ENCODE results near the gene CD40.

Gene CD40

GRCh38 chr20:46123482-46124245 is 5.5 kb downstream of the CD40 start:
- DNase-seq = no peak

- no peak for DNase-seq
Observed at GRCh38 chr20:46126440-46127056, 8.4 kb downstream of the CD40 start.

GRCh38 chr20:46127396-46128010 is 9.4 kb downstream of the CD40 start:
- no peak for DNase-seq

DNA sequence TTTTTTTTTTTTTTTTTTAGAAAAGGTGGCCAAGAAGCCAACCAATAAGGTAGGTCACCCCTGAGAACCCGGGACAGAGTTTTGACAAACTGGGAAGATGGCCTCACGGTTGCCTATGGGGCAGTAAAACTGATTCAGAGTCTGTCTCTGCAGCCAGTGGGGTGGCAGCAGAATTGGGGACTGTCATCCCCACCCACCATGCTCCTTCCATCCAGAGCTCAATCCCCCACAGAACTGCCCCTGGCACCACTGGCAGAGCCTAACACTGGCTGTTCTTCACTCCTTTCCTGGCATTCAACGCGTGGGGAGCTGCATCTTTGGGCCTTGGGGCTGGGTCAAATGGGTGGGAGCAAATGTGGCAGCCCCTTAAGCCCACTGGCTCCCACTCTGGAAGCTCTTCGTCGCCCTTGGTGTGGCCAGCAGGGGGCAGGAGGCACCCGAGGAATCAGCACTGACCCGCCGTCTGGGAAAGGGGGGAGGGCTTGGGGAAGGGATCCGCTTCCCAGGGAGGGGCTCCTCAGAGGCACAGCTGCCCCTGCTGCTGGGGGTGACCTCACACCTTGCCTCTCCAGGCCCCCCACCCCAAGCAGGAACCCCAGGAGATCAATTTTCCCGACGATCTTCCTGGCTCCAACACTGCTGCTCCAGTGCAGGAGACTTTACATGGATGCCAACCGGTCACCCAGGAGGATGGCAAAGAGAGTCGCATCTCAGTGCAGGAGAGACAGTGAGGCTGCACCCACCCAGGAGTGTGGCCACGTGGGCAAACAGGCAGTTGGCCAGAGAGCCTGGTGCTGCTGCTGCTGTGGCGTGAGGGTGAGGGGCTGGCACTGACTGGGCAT is 10.4 kb downstream of the CD40 start:
- peak in 2 of 3 donors; percentile 45 to 58 for DNase-seq

GRCh38 chr20:46129955-46130481 is 11.9 kb downstream of the CD40 start:
- DNase-seq = no peak

DNA sequence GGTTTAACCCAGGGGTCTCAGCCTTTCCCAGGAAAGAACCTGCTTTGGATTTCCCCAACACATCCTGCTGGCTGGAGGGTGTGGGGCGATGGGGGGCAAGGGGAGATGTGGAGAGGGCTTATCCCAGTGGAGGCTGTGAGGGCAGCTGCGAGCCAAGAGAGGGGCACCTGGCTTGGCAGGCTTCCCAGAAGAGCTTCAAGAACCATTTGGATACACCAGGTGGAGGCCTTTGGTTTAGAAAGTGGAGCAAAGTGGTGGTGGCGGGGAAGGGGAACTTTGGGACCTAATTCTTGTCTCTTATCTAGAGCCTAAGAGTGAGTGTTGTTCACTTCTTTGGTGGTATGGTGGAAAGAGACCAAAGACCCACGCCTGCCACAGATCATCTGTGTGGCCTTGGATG is 12.4 kb downstream of the CD40 start:
- DNase-seq = peak in 2 of 3 donors; percentile 40 to 43

DNA sequence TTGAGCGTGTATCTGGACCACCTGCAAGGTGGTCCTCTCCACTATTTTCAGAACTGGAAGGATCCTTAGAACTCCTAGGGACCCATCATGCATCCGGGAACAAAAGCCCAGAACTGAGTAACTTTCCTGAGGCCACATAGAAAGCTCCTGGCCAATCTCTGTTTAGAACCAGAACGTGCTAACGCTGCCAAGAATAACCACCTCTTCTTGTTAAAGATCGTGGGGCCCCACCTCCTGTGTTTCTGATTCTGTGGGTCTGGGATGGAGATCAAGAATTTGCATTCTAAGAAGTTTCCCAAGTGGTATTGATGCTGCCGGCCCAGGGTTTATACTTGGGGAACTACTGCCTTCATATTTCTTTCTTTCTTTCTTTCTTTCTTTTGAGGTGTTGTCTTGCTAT is 13.3 kb downstream of the CD40 start:
- DNase-seq = peak in 1 of 3 donors; percentile 29

- peak; percentile 82 to 90 (median 84) for DNase-seq
Observed at GRCh38 chr20:46132705-46133120, 14.6 kb downstream of the CD40 start.

DNA sequence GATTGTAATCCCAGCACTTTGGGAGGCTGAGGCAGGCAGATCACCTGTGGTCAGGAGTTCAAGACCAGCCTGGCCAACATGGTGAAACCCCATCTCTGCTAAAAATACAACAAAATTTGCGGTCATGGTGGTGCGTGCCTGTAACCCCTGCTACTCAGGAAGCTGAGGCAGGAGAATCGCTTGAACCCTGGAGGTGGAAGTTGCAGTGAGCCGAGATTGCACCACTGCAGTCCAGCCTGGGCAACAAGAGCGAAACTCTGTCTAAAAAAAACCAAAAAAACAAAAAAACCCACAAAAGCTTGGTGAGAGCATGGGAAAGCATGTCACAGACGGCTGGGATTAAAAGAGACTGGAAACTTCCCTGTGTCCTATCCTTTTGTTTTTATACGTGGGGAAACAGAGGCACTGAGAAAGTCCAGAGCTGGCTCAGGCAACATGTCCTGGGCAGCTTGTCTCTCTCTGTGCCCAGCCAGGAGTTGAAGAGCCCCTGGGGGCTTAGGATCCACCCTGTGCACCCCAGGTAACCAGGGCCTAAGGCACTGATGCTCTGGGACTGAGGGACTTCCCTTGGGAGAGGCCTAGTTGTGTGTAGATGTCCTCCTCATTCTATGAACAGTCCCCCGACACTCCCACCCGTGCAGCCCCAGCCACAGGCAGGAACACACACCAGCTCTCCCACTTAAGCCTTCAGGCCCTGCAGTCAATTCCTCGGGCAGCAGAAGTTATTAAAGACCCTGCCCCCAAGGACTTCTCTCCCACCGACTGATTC is 16.0 kb downstream of the CD40 start:
- DNase-seq = peak in 1 of 3 donors; percentile 16

DNA sequence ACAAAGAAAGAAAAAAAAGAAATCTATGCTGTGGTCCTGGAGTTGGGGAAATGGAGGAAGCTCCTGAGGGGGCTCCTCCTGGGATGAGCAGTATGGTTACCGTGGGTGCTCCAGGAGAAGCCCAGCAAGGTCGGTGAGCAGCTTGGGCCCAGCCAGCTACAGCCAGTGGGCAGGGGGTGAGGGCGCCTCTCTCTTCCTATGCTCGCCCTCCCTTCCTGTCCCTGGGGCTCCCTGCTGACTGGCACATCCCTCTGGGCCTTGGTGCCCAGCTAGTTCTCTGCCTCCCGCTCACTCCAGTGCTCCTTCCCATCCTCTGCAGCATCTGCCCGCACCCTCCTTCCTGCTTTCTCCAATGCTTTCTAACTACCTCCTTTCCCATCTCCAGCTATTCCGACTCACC is 16.6 kb downstream of the CD40 start:
- peak in 1 of 3 donors; percentile 13 for DNase-seq

GRCh38 chr20:46135856-46136633 is 17.9 kb downstream of the CD40 start:
- DNase-seq = peak in 1 of 3 donors; percentile 13

DNA sequence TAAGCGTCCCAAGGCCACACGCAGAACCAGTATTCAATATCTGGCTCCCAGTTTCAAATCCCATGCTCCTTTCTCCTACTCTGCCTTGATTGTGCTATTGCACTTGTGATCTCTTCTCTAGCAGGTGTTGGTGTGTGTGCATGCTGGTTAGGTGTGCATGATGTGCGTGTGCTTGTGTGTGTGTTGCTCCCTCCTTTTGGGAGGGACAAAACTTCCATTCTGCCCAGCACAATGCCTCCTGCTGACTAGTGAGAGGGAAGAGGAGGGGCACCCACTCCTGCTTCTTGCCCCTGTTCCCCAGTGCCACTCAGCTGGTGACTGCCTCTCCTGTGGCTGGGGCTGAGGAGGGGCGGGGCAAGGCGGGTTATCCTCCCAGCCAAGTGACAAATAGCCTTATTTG is 19.7 kb downstream of the CD40 start:
- DNase-seq = no peak

GRCh38 chr20:46139266-46139889 is 21.3 kb downstream of the CD40 start:
- no peak for DNase-seq

GRCh38 chr20:46139908-46140482 is 21.9 kb downstream of the CD40 start:
- DNase-seq = no peak

DNA sequence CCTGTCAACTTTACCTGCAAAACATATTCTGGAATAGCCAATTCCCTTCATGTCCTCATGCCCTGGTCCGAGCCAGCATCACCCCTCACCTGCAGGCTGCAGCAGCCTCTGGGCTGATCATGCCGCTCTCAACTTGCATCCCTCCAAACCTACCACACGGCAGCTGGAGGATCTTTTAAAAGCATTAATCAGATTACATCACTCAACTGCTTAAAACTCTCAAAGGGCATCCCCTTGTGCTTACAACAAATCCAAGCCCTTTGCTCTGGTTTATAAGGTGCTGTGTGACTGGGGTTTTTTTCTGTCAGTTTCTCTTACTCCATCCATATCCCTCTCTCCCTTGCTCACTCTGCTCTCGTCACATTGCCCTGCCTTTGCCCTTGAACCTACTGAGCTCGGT is 24.0 kb downstream of the CD40 start:
- DNase-seq = no peak

GRCh38 chr20:46144432-46145025 is 26.4 kb downstream of the CD40 start:
- no peak for DNase-seq

DNA sequence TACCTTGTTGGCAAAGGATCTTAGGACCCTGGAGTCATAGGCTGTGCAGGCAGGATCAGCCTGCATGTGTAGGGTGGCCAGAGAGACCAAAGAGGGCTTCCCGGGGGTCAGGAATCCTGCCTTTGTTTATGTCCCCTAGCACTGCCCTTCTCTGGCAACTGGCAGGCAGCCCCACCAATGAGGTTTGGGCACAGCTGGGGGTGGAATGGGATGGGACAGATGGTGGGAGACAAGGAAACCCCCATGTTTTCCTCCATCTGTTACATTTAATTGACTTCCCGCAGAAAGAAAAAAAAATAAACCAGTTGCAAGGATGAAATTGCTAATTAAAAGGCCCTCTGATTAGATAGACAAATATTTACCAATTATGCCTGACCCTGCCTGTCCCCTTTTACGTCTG is 27.6 kb downstream of the CD40 start:
- no peak for DNase-seq

DNA sequence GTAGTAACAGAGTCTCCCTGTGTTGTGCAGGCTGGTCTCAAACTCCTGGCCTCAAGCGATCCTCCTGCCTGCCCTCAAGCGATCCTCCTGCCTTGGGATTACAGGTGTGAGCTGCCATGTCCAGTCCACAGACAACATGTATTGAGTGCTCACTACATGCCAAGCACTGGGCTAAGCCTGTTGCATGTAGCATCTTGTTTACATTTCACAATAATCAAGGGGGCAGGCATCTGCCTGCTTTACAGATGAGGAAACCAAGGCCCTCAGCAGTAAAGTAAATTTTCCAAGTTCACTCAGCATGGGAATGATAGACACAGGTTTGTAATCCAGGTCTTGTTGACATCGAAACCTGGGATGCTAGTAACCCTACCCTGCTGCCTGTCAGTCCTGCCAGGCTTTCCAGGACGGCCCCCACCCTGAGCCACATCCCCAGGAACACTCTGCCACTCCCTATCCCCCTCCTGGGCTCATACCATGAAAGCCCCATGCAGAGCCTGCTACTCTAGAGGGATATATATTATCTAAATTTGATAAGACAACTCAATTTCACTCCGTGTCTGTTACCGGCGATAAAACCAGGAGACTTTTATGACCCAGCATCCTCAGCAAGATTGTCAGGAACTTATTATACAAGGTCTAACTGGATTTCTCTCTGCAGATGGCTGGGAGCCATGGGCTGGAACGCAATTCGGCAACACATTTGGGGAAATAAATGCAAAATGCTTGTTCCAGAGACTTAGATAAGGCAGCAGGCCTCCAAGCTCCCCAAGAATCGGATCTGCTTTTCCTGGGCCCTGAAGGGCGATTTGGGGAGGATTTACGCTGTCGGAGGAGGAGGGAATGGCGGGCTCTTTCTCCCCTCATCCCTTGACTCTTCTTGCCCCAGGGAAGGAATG is 30.4 kb downstream of the CD40 start:
- no peak for DNase-seq

- DNase-seq = no peak
Observed at GRCh38 chr20:46150943-46151342, 32.8 kb downstream of the CD40 start.

Data from suppressor macrophage treated with lipopolysaccharide for 1 hour (primary cell).